Esophagus muscularis mucosa (tissue), 3 donors: ENCODE data around the gene BRIX1.

Experiments used
- POLR2A ChIP-seq: fragments of 450-650 bp; IDR thresholded peaks from one replicate; pipeline ENCODE4 v1.6.1; 2017; ENCODE audit warnings: antibody characterized with exemption, moderate library complexity, mild to moderate bottlenecking, low read depth
- TF ChIP-seq, protein P1 (sequence below), 3 experiments: fragments of 200-600 bp in 2 of 3; fragments of 450-650 bp in 1 of 3; sonication (generic) in 2 of 3; IDR thresholded peaks; one replicate each; pipeline ENCODE4 v1.5.1; 2017 to 2019; ENCODE audit warnings: antibody characterized with exemption in 3 of 3, mild to moderate bottlenecking in 2 of 3, moderate library complexity in 1 of 3

DNA sequence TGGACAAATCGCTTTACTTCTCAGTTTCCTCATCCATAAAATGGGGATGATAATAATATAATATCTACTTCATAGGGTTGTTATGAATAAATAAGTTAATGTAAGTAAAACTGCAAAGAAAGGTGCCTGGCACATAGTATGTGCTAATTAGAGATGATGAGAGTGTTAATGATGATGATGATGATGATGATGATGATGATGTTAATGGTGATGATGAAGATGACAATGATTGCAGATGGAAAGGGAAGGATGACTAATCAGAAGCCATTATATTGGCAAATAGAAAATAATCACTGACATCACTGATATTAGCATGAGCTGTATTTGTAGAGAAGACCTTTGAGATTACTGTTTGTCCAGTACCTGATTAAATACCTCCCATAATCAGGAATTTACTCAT, 20.8 kb upstream of the BRIX1 start:
- TF ChIP-seq, protein P1, sequence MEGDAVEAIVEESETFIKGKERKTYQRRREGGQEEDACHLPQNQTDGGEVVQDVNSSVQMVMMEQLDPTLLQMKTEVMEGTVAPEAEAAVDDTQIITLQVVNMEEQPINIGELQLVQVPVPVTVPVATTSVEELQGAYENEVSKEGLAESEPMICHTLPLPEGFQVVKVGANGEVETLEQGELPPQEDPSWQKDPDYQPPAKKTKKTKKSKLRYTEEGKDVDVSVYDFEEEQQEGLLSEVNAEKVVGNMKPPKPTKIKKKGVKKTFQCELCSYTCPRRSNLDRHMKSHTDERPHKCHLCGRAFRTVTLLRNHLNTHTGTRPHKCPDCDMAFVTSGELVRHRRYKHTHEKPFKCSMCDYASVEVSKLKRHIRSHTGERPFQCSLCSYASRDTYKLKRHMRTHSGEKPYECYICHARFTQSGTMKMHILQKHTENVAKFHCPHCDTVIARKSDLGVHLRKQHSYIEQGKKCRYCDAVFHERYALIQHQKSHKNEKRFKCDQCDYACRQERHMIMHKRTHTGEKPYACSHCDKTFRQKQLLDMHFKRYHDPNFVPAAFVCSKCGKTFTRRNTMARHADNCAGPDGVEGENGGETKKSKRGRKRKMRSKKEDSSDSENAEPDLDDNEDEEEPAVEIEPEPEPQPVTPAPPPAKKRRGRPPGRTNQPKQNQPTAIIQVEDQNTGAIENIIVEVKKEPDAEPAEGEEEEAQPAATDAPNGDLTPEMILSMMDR (IDR thresholded peaks at IDR 0.05), result no peak
- no peak for TF ChIP-seq POLR2A
